Measurements from ENCODE around the gene KRTAP26-1.

DNA sequence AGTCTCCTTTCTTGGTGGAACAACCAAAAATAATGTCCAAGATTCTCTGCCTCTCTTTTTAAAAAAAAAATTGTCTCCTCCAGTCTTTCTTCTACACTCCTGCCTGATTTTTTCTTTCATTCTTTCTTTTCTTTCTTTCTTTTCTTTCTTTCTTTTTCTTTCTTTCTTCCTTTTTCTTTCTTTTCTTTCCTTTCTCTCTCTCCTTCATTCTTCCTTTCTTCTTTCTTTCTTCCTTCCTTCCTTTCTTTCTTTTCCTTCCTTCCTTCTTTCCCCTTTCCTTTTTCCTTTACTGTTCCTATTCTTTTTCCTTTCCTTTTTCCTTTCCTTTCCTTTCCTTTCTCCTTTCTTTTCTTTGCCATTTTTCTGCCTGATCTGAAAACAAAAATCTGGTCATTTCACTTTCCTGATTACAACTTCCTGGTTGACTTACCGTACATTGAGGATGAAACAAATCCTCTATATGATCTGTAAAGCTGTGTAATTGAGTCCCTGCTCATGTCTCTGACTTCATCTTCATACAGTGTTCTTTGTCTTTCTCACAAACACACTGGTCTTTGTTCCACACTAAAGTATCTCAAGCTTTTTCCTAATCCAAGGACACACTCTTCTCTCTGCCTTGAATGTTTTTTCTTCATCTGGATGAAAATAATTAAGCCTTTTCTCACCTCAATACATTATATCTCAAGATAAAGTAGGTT lies 34.3 kb upstream of the KRTAP26-1 start:
- TF ChIP-seq, protein P1, sequence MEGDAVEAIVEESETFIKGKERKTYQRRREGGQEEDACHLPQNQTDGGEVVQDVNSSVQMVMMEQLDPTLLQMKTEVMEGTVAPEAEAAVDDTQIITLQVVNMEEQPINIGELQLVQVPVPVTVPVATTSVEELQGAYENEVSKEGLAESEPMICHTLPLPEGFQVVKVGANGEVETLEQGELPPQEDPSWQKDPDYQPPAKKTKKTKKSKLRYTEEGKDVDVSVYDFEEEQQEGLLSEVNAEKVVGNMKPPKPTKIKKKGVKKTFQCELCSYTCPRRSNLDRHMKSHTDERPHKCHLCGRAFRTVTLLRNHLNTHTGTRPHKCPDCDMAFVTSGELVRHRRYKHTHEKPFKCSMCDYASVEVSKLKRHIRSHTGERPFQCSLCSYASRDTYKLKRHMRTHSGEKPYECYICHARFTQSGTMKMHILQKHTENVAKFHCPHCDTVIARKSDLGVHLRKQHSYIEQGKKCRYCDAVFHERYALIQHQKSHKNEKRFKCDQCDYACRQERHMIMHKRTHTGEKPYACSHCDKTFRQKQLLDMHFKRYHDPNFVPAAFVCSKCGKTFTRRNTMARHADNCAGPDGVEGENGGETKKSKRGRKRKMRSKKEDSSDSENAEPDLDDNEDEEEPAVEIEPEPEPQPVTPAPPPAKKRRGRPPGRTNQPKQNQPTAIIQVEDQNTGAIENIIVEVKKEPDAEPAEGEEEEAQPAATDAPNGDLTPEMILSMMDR (IDR thresholded peaks at IDR 0.05), result no peak
- no peak for TF ChIP-seq ZFX (IDR thresholded peaks at IDR 0.05; ENCODE audit: borderline replicate concordance)
